Retinal pigment epithelial cell (primary cell): ENCODE data around the gene TMEM63A.

Experiments used
- DNase-seq: peaks from one replicate; pipeline ENCODE4 v3.0.0-alpha.2; 2010; ENCODE audit warnings: low read depth
- H3K4me3 ChIP-seq: 2 replicates; pipeline ENCODE4 v1.5.1; 2011; ENCODE audit warnings: mild to moderate bottlenecking, low read length, control low read depth, moderate library complexity
- TF ChIP-seq, protein P1 (sequence below): conservative IDR thresholded peaks from 2 replicates; pipeline ENCODE4 v1.5.1; 2011; ENCODE audit warnings: low read depth, low read length, control low read depth, inconsistent platforms

TMEM63A gene

DNA sequence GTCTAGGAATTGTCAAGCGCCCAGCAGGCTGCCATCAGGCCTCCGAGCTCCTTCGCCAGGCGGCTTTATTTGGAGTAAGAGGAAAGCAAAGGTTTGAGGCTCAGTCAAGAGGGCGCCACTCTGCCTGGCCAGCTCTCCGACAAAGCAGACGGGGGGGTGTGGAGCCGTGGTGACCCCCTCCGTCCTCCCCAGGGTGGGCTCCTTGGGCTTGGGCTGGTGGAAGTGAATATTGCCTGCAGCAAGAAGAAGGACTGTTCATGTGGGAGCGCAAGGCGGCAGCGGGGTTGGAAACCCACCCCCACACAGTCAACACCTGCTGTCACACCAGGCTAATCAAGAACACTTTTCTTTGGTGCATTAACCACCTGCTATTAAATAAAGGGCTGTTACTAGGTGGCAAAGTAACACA lies 57.6 kb downstream of the TMEM63A start:
- TF ChIP-seq, protein P1, sequence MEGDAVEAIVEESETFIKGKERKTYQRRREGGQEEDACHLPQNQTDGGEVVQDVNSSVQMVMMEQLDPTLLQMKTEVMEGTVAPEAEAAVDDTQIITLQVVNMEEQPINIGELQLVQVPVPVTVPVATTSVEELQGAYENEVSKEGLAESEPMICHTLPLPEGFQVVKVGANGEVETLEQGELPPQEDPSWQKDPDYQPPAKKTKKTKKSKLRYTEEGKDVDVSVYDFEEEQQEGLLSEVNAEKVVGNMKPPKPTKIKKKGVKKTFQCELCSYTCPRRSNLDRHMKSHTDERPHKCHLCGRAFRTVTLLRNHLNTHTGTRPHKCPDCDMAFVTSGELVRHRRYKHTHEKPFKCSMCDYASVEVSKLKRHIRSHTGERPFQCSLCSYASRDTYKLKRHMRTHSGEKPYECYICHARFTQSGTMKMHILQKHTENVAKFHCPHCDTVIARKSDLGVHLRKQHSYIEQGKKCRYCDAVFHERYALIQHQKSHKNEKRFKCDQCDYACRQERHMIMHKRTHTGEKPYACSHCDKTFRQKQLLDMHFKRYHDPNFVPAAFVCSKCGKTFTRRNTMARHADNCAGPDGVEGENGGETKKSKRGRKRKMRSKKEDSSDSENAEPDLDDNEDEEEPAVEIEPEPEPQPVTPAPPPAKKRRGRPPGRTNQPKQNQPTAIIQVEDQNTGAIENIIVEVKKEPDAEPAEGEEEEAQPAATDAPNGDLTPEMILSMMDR = no peak
- H3K4me3 ChIP-seq = no peak overlapping the region
- DNase-seq = no peak

DNA sequence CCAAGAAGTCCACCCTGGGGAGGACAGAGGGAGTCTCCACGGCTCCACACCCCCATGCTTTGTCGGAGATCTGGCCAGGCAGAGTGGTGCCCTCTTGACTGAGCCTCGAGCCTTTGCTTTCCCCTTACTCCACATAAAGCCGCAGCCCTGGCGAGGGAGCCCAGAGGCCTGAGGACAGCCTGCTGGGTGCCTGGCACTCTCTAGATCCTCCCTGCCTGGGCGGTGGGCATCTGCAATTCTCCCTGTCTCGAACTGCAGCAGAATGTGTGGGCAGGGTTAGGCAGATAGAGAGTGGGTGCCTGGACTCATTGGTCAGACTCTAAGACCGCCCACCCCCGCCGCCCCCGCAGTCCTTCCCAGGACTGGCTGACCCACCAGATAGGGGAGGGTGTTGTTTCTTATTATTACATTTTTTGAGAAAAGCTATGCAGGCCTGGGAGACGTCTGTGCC lies 58.3 kb downstream of the TMEM63A start:
- TF ChIP-seq, protein P1 = no peak
- DNase-seq = no peak
- no peak overlapping the region for H3K4me3 ChIP-seq

DNA sequence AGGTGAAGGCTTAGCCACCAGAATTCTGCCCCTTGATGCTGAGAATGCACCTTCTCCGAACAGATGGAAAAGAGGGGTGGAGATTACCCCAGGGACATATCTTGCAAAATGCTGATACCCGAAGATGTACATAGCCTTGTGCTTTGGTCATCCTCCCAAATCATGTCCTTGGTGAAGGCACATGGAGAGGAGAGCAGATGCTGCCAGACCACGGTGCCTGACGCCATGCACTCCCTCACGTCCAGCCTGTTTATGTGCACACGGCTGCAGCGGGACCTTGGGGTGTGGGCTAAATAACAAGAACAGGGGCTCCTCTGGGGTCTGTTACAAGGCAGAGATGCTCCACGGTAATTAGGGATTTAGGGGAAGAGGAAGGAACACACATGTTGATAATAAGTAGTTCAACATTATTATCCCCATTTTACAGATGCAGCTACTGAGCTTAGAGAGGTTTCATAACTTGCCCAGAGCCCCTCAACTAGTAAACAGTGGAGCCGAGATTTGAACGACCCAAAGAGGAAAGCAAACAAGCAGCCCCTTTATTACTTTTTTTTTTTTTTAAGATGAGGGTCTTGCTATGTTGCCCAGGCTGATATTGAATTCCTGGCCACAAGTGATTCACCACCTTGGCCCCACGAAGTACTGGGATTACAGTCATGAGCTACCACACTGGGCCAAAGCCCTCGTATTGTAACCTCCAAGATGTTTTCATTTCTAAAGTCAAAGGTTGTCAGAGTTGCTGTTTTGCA lies 59.4 kb downstream of the TMEM63A start:
- TF ChIP-seq, protein P1 = no peak
- DNase-seq = no peak
- H3K4me3 ChIP-seq = no peak overlapping the region

DNA sequence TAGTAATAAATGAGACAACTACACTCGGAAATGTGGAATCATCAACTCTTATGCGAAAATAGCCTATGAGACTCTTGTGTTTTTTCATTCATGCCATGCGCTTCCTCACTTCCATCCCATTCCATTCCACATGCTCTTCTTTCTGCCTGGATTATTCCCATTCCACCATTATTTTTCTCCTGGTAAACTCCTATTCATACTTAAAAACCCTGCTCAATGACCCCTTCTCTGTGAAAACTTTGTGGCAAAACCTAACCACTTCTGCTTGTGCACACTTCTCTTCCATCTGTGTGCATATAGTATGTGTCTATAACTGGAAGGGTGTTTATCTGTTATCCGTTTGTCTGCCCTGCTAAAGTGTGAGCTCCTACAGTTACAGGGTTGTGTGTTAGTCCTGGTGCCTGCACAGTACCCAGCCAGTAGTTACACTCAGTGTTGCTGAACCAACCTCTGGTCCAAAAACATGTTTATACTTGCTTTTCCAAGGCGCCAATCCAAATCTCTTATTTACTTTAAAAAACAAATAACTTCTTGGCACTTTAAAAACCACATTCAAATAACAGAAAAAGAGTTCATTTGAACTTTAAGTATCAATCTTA lies 61.6 kb downstream of the TMEM63A start:
- DNase-seq = no peak
- TF ChIP-seq, protein P1 = no peak
- no peak overlapping the region for H3K4me3 ChIP-seq

DNA sequence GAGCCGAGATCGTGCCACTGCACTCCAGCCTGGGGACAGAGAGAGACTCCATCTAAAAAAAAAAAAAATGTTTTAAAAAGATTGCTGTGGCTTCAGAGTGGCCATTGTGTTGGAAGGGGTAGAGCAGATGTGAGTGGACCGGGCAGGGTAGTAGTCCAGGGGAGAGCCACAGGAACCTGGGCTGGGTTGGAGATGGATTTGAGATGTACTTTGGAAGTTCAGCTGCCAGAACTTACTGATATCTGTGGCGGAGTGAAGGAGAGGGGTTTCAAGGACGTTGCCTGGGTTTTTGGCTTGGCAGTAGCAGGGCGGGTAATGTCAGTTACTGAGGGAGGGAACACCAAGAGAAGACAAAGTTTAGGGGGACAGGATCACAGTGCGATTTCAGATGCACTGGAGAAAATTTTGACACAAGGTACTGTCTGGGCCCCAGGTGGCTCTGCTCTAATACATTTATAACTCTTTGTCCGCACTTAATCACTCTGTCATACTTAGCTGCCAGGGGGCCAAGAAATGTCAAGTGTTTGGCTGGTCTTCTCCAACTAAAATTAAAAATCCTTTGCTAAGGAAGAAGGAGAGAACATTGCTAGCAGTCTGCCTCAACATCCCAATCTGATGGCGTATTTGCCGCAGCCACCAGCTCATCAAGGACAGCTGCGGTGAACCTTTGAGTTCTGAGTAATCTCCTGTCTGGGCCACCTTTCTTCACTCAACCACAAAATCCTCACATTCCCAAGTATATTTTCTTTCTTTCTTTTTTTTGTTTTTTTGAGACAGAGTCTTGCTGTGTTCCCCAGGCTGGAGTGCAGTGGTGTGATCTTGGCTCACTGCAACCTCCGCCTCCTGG lies 62.6 kb downstream of the TMEM63A start:
- no peak overlapping the region for H3K4me3 ChIP-seq
- no peak for DNase-seq
- TF ChIP-seq, protein P1 = no peak

DNA sequence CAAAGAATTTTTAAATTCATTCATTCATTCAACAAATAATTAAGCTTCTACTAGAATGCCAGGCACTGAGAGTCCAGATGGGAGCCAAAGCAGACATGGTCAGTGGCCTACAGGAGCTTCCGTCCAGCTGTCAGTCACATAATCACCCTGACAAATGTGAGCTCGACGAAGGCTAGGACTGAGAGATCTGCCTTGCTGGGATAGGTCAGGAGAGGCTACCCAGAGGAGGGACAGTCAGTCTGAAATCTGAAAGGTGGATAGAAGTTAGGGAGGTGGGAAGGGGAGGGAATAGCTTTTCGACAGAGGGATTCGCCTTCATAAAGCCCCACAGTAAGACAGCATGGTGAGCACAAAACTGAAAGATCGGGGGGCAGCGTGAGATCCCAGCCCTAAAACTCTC lies 64.0 kb downstream of the TMEM63A start:
- TF ChIP-seq, protein P1 = no peak
- no peak for DNase-seq
- no peak overlapping the region for H3K4me3 ChIP-seq
